ENCODE data around the gene BNC1. TPM values are rescaled to one million over a fixed set of nuclear protein-coding genes. Genes with fewer than 3 reads are reported as not detected.

Gene BNC1
- total and polyA plus RNA-seq, 8 donors = 0.12 to 4.6 (median 0.55) TPM; not detected in 5

GRCh38 chr15:83299462-83299861, 15.0 kb upstream of the BNC1 start:
- no peaks in the 10 kb centered on the region for H3K4me1 ChIP-seq
- H3K36me3 ChIP-seq = no peaks in the 10 kb centered on the region
- DNase-seq = no peak
- intact Hi-C loops (cut with DNase I; ENCODE audit: low total_unique reads) = no loop called here
- no peak for TF ChIP-seq CTCF (IDR thresholded peaks at IDR 0.05)
- no peak for TF ChIP-seq POLR2A (IDR thresholded peaks at IDR 0.05)
- TF ChIP-seq EP300 (IDR thresholded peaks at IDR 0.05) = no peak
- no peak for TF ChIP-seq POLR2AphosphoS5 (IDR thresholded peaks at IDR 0.05)
- peaks cover 0 to 58% (median 4%) of the 10 kb centered on the region in 3 donors for H3K27me3 ChIP-seq
- H3K27ac ChIP-seq = no peak overlapping the region
- peaks cover 0 to 3% (median 0%) of the 10 kb centered on the region in 4 donors for H3K9me3 ChIP-seq
- 58 to 74% (median 65%) methylated on average over 3 of the region's 3 CpGs for WGBS, 5 donors
- H3K4me3 ChIP-seq = no peak overlapping the region

GRCh38 chr15:83295417-83295816, 11.0 kb upstream of the BNC1 start:
- DNase-seq = no peak
- TF ChIP-seq CTCF (IDR thresholded peaks at IDR 0.05) = no peak
- TF ChIP-seq POLR2AphosphoS5 (IDR thresholded peaks at IDR 0.05) = no peak
- TF ChIP-seq POLR2A (IDR thresholded peaks at IDR 0.05) = no peak
- no peak for TF ChIP-seq EP300 (IDR thresholded peaks at IDR 0.05)
- H3K9me3 ChIP-seq = no peaks in the 10 kb centered on the region
- WGBS, 5 donors = 62 to 74% (median 71%) methylated on average over 6 of the region's 6 CpGs
- intact Hi-C loops (cut with DNase I; ENCODE audit: low total_unique reads) = no loop called here
- H3K4me1 ChIP-seq = no peaks in the 10 kb centered on the region
- peaks cover 0 to 48% (median 0%) of the 10 kb centered on the region in 3 donors for H3K27me3 ChIP-seq
- no peak overlapping the region for H3K4me3 ChIP-seq
- H3K36me3 ChIP-seq = no peaks in the 10 kb centered on the region
- no peak overlapping the region for H3K27ac ChIP-seq

- H3K36me3 ChIP-seq = no peaks in the 10 kb centered on the region
- no peak overlapping the region for H3K4me3 ChIP-seq
- no peak for TF ChIP-seq POLR2AphosphoS5 (IDR thresholded peaks at IDR 0.05)
- no peak for TF ChIP-seq POLR2A (IDR thresholded peaks at IDR 0.05)
- no peak for TF ChIP-seq CTCF (IDR thresholded peaks at IDR 0.05)
- TF ChIP-seq EP300 (IDR thresholded peaks at IDR 0.05) = no peak
- peaks cover 0 to 51% (median 6%) of the 10 kb centered on the region in 3 donors for H3K27me3 ChIP-seq
- H3K4me1 ChIP-seq = no peaks in the 10 kb centered on the region
- DNase-seq = no peak
- no peak overlapping the region for H3K27ac ChIP-seq
- H3K9me3 ChIP-seq = no peaks in the 10 kb centered on the region
- 52 to 72% (median 67%) methylated on average over 1 of the region's 1 CpG for WGBS, 5 donors
- intact Hi-C loops (cut with DNase I; ENCODE audit: low total_unique reads) = no loop called here
These were observed 8.7 kb upstream of the BNC1 start for GRCh38 chr15:83293201-83293600.

DNA sequence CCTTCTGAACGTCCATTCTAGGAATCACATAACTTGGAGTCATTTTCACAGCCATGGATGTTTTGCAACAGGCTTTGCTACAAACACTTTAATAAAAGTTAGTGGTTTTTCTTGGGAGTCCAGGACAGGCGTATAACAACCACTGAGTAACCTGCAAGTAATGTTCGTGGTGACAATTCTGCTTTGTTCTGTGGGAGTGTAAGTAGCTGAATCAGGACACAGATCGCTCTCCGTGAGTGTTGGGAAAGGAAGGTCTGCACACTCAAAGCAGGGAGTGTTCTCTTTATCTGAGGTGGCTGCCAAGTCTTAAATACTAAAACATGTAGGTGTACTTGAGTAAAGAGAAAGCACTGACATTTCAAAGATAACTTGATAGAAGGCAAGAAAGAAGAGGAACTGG, 7.9 kb upstream of the BNC1 start:
- 30 to 52% (median 40%) methylated on average over 5 of the region's 5 CpGs for WGBS, 5 donors

More for the DNA sequence above, 7.9 kb upstream of the BNC1 start:
- Histone ChIP-seq H3K4me1 (no peaks in the 10 kb centered on the region), H3K27me3 (peaks cover 0 to 52% (median 7%) of the 10 kb centered on the region in 3 donors), H3K4me3 (no peak overlapping the region), H3K36me3 (no peaks in the 10 kb centered on the region), H3K9me3 (no peaks in the 10 kb centered on the region), H3K27ac (no peak overlapping the region)
- DNase-seq = no peak
- intact Hi-C loops (cut with DNase I; ENCODE audit: low total_unique reads) = no loop called here
- TF ChIP-seq EP300 (IDR thresholded peaks at IDR 0.05) (no peak), CTCF (IDR thresholded peaks at IDR 0.05) (no peak), POLR2A (IDR thresholded peaks at IDR 0.05) (no peak), POLR2AphosphoS5 (IDR thresholded peaks at IDR 0.05) (no peak)

All from stomach (tissue), 9 donors.